Right atrium auricular region (tissue), 2 donors: ENCODE results near the gene DDX10. TPM values are rescaled to one million over a fixed set of nuclear protein-coding genes. Genes with fewer than 3 reads are reported as not detected.

Experiments used
- DNase-seq: peaks from one replicate; pipeline ENCODE4 v3.0.0-alpha.2; 2019; ENCODE audit warnings: low spot score
- H3K27ac ChIP-seq, 2 donors: fragments of 200-600 bp; sonication (generic); 1 replicate in 1 of 2; 2 replicates in 1 of 2; pipeline ENCODE4 v1.5.1; 2016 to 2019
- H3K27me3 ChIP-seq, 2 donors: fragments of 200-600 bp; sonication (generic); one replicate each; pipeline versions ENCODE4 v1.5.1 to v1.6.0; 2017 to 2019
- H3K36me3 ChIP-seq: fragments of 200-600 bp; sonication (generic); one replicate; pipeline ENCODE4 v1.5.1; 2016
- H3K4me1 ChIP-seq, 2 donors: fragments of 200-600 bp; sonication (generic); one replicate each; pipeline versions ENCODE4 v1.5.1 to v1.6.0; 2017 to 2019
- H3K4me3 ChIP-seq, 2 donors: fragments of 200-600 bp; sonication (generic); 1 replicate in 1 of 2; 2 replicates in 1 of 2; pipeline ENCODE4 v1.5.1; 2017 to 2019; ENCODE audit warnings: mild to moderate bottlenecking in 1 of 2, moderate library complexity in 1 of 2
- H3K9me3 ChIP-seq, 2 donors: fragments of 200-600 bp; sonication (generic); one replicate each; pipeline ENCODE4 v1.5.1; 2019
- CTCF ChIP-seq, 2 donors: fragments of 200-600 bp; sonication (generic); IDR thresholded peaks; one replicate each; pipeline ENCODE4 v1.5.1; 2019; ENCODE audit warnings: antibody characterized with exemption in 2 of 2
- total RNA-seq, 2 donors: library from RNA; depleted of rRNA; stranded (reverse); fragments of >200 nt; gene quantifications; one replicate each; pipeline ENCODE4 v1.1.0, GENCODE V29; 2016

The DDX10 gene
- total RNA-seq, 2 donors from 2014 or later = 11.8 to 13.1 TPM

- no peak for TF ChIP-seq CTCF (IDR thresholded peaks at IDR 0.05)
- no peaks in the 10 kb centered on the region for H3K36me3 ChIP-seq
- H3K27ac ChIP-seq = peak overlapping the region in 1 of 2 donors; percentile 37
- H3K4me3 ChIP-seq = no peak overlapping the region
- DNase-seq = no peak
- no peaks in the 10 kb centered on the region for H3K27me3 ChIP-seq
- H3K9me3 ChIP-seq = no peaks in the 10 kb centered on the region
- peaks cover 0 to 9% of the 10 kb centered on the region in 2 donors for H3K4me1 ChIP-seq
These were observed 302.1 kb downstream of the DDX10 start for GRCh38 chr11:108966978-108967377.

GRCh38 chr11:108967571-108967970 lies 302.7 kb downstream of the DDX10 start:
- Histone ChIP-seq H3K4me1 (peaks cover 0 to 9% of the 10 kb centered on the region in 2 donors), H3K27ac (peak overlapping the region in 1 of 2 donors; percentile 37), H3K4me3 (no peak overlapping the region), H3K27me3 (no peaks in the 10 kb centered on the region), H3K9me3 (no peaks in the 10 kb centered on the region), H3K36me3 (no peaks in the 10 kb centered on the region)
- no peak for TF ChIP-seq CTCF (IDR thresholded peaks at IDR 0.05)
- no peak for DNase-seq

GRCh38 chr11:108970221-108970991 lies 305.5 kb downstream of the DDX10 start:
- Histone ChIP-seq H3K27me3 (no peaks in the 10 kb centered on the region), H3K27ac (no peak overlapping the region), H3K36me3 (no peaks in the 10 kb centered on the region), H3K4me3 (no peak overlapping the region), H3K9me3 (no peaks in the 10 kb centered on the region), H3K4me1 (peaks cover 0 to 9% of the 10 kb centered on the region in 2 donors)
- no peak for TF ChIP-seq CTCF (IDR thresholded peaks at IDR 0.05)
- DNase-seq = no peak

GRCh38 chr11:108973402-108974162 lies 308.7 kb downstream of the DDX10 start:
- Histone ChIP-seq H3K36me3 (no peaks in the 10 kb centered on the region), H3K27ac (peak overlapping the region in 1 of 2 donors; percentile 29), H3K9me3 (no peaks in the 10 kb centered on the region), H3K4me1 (no peaks in the 10 kb centered on the region), H3K4me3 (no peak overlapping the region), H3K27me3 (no peaks in the 10 kb centered on the region)
- no peak for TF ChIP-seq CTCF (IDR thresholded peaks at IDR 0.05)
- DNase-seq = no peak

GRCh38 chr11:108975026-108975425 lies 310.2 kb downstream of the DDX10 start:
- H3K9me3 ChIP-seq = no peaks in the 10 kb centered on the region
- no peaks in the 10 kb centered on the region for H3K4me1 ChIP-seq
- no peaks in the 10 kb centered on the region for H3K27me3 ChIP-seq
- peak overlapping the region; percentile 29 to 42 for H3K27ac ChIP-seq
- no peak for TF ChIP-seq CTCF (IDR thresholded peaks at IDR 0.05)
- H3K36me3 ChIP-seq = no peaks in the 10 kb centered on the region
- H3K4me3 ChIP-seq = no peak overlapping the region
- no peak for DNase-seq
